ENCODE measurements around the gene CENPT. TPM values are rescaled to one million over a fixed set of nuclear protein-coding genes. Genes with fewer than 3 reads are reported as not detected.

The CENPT gene
- total and polyA plus RNA-seq, 2 of the 8 experiments (the other 6 are each of a cell fraction or from before 2014, with no cell fraction given): 42.4 to 53.4 TPM

DNA sequence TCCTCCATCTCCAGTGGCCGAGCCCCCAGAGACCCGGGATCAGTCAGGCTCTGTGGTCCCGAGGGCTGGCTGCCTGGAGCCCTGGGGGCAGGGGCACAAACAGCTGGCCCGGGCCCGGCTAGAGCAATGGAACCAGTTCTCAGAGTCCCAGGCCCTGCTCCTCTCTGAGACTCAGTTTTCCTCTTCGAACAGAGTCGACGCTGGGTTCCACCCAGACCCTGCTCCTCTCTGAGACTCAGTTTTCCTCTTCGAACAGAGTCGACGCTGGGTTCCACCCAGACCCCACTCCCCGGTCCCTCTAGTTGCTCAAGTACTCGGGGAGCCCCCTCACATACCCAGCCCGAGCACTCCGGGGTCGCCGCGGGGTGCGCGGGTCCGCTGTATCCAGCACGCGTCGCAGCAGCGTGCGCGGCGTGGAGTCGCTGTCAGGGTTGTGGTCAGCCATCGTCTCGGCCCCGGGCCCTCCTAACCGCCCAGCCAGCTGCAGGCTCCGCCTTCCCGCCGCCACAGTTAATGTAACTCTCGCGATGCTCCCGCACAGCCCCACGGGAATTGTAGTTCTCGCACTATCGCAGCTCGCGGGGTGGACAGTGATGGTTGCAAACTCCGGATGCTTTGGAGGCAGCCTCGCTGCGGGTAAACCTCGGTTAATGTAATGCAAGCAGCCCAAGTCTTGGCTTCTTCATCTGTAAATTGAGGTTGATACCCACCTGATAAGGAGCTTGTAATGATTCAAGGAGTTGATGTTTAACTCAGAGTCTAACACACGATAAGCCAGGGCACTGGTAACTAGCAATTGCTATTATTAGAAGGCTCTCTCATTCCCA lies 13.9 kb downstream of the CENPT start (continued):
- TF ChIP-seq POU5F1 (IDR thresholded peaks at IDR 0.05; ENCODE audit: low read depth, low read length): no peak
- TF ChIP-seq, protein P1, sequence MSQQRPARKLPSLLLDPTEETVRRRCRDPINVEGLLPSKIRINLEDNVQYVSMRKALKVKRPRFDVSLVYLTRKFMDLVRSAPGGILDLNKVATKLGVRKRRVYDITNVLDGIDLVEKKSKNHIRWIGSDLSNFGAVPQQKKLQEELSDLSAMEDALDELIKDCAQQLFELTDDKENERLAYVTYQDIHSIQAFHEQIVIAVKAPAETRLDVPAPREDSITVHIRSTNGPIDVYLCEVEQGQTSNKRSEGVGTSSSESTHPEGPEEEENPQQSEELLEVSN (IDR thresholded peaks at IDR 0.05): peak; percentile 56
- TF ChIP-seq SIN3A (conservative IDR thresholded peaks at IDR 0.05 in 1 of 2, IDR thresholded peaks at IDR 0.05 in 1 of 2; ENCODE audit: low read depth in 1 of 2, low read length in 2 of 2): peak; percentile 87 to 89
- TF ChIP-seq, protein P2, sequence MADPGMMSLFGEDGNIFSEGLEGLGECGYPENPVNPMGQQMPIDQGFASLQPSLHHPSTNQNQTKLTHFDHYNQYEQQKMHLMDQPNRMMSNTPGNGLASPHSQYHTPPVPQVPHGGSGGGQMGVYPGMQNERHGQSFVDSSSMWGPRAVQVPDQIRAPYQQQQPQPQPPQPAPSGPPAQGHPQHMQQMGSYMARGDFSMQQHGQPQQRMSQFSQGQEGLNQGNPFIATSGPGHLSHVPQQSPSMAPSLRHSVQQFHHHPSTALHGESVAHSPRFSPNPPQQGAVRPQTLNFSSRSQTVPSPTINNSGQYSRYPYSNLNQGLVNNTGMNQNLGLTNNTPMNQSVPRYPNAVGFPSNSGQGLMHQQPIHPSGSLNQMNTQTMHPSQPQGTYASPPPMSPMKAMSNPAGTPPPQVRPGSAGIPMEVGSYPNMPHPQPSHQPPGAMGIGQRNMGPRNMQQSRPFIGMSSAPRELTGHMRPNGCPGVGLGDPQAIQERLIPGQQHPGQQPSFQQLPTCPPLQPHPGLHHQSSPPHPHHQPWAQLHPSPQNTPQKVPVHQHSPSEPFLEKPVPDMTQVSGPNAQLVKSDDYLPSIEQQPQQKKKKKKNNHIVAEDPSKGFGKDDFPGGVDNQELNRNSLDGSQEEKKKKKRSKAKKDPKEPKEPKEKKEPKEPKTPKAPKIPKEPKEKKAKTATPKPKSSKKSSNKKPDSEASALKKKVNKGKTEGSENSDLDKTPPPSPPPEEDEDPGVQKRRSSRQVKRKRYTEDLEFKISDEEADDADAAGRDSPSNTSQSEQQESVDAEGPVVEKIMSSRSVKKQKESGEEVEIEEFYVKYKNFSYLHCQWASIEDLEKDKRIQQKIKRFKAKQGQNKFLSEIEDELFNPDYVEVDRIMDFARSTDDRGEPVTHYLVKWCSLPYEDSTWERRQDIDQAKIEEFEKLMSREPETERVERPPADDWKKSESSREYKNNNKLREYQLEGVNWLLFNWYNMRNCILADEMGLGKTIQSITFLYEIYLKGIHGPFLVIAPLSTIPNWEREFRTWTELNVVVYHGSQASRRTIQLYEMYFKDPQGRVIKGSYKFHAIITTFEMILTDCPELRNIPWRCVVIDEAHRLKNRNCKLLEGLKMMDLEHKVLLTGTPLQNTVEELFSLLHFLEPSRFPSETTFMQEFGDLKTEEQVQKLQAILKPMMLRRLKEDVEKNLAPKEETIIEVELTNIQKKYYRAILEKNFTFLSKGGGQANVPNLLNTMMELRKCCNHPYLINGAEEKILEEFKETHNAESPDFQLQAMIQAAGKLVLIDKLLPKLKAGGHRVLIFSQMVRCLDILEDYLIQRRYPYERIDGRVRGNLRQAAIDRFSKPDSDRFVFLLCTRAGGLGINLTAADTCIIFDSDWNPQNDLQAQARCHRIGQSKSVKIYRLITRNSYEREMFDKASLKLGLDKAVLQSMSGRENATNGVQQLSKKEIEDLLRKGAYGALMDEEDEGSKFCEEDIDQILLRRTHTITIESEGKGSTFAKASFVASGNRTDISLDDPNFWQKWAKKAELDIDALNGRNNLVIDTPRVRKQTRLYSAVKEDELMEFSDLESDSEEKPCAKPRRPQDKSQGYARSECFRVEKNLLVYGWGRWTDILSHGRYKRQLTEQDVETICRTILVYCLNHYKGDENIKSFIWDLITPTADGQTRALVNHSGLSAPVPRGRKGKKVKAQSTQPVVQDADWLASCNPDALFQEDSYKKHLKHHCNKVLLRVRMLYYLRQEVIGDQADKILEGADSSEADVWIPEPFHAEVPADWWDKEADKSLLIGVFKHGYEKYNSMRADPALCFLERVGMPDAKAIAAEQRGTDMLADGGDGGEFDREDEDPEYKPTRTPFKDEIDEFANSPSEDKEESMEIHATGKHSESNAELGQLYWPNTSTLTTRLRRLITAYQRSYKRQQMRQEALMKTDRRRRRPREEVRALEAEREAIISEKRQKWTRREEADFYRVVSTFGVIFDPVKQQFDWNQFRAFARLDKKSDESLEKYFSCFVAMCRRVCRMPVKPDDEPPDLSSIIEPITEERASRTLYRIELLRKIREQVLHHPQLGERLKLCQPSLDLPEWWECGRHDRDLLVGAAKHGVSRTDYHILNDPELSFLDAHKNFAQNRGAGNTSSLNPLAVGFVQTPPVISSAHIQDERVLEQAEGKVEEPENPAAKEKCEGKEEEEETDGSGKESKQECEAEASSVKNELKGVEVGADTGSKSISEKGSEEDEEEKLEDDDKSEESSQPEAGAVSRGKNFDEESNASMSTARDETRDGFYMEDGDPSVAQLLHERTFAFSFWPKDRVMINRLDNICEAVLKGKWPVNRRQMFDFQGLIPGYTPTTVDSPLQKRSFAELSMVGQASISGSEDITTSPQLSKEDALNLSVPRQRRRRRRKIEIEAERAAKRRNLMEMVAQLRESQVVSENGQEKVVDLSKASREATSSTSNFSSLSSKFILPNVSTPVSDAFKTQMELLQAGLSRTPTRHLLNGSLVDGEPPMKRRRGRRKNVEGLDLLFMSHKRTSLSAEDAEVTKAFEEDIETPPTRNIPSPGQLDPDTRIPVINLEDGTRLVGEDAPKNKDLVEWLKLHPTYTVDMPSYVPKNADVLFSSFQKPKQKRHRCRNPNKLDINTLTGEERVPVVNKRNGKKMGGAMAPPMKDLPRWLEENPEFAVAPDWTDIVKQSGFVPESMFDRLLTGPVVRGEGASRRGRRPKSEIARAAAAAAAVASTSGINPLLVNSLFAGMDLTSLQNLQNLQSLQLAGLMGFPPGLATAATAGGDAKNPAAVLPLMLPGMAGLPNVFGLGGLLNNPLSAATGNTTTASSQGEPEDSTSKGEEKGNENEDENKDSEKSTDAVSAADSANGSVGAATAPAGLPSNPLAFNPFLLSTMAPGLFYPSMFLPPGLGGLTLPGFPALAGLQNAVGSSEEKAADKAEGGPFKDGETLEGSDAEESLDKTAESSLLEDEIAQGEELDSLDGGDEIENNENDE (IDR thresholded peaks at IDR 0.05; ENCODE audit: insufficient replicate concordance, low read length): no peak
- TF ChIP-seq JUN (IDR thresholded peaks at IDR 0.05; ENCODE audit: low read depth, low read length): no peak
